Thoracic aorta (tissue), 2 donors: ENCODE data around the gene FNDC3B. TPM values are rescaled to one million over a fixed set of nuclear protein-coding genes. Genes with fewer than 3 reads are reported as not detected.

Experiments
- ATAC-seq: fragments of 150-250 bp; one replicate; pipeline ENCODE4 v1.8.0; 2017; ENCODE audit warnings: low read depth; ENCODE audit not compliant: insufficient number of reproducible peaks, low FRiP score
- DNase-seq: peaks from one replicate; pipeline ENCODE4 v3.0.0-alpha.2; 2020; ENCODE audit warnings: low spot score
- H3K27ac ChIP-seq, 2 donors: fragments of 200-600 bp; sonication (generic); 1 replicate in 1 of 2; 2 replicates in 1 of 2; pipeline ENCODE4 v1.5.1; 2016; ENCODE audit warnings: mild to moderate bottlenecking in 2 of 2, moderate library complexity in 2 of 2
- H3K27me3 ChIP-seq: fragments of 200-600 bp; sonication (generic); replicated peaks from 2 replicates; pipeline ENCODE4 v1.6.0; 2016; ENCODE audit warnings: mild to moderate bottlenecking; ENCODE audit not compliant: insufficient read depth
- H3K36me3 ChIP-seq: fragments of 200-600 bp; sonication (generic); one replicate; pipeline ENCODE4 v1.5.1; 2016
- H3K4me1 ChIP-seq, 2 donors: fragments of 200-600 bp; sonication (generic); 1 replicate in 1 of 2; 2 replicates in 1 of 2; pipeline versions ENCODE4 v1.5.1 to v1.6.0; 2016; ENCODE audit warnings: low read depth in 2 of 2, mild to moderate bottlenecking in 1 of 2; ENCODE audit not compliant: control insufficient read depth in 1 of 2
- H3K4me3 ChIP-seq: fragments of 200-600 bp; sonication (generic); 2 replicates; pipeline ENCODE4 v1.5.1; 2016; ENCODE audit warnings: mild to moderate bottlenecking
- H3K9me3 ChIP-seq: fragments of 200-600 bp; sonication (generic); 2 replicates; pipeline ENCODE4 v1.5.1; 2016
- total RNA-seq, 2 donors: library from RNA; depleted of rRNA; stranded (reverse); fragments of >200 nt; gene quantifications; one replicate each; pipeline versions ENCODE4 v1.1.0 to v1.2.3, GENCODE V29; 2016
- TF ChIP-seq, protein P1 (sequence below): fragments of 200-600 bp; sonication (generic); IDR thresholded peaks from one replicate; pipeline ENCODE4 v1.5.1; 2019; ENCODE audit warnings: antibody characterized with exemption

The FNDC3B gene
- total RNA-seq, 2 donors from 2014 or later = 113 to 163 TPM

DNA sequence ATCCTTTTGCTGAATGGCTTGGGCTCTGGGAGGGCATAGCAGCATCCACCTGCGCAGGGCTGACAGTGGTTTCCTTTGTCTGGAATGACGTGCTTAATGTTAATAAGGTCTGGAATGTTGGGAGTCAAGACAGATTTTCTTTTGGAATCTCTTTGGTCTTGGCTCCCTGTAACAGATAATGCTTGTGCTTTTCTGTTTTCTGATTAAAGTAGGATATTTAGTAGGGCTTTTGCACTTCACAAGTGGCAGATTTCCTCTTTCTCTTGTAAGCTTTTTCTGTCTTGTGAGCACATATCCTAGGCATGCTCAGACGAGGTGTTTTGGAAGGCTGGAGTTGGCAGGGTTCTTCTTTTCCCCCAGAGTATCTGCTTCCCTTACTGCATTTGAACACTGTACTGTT is 219.2 kb downstream of the FNDC3B start:
- no peak for ATAC-seq
- no peak for DNase-seq

DNA sequence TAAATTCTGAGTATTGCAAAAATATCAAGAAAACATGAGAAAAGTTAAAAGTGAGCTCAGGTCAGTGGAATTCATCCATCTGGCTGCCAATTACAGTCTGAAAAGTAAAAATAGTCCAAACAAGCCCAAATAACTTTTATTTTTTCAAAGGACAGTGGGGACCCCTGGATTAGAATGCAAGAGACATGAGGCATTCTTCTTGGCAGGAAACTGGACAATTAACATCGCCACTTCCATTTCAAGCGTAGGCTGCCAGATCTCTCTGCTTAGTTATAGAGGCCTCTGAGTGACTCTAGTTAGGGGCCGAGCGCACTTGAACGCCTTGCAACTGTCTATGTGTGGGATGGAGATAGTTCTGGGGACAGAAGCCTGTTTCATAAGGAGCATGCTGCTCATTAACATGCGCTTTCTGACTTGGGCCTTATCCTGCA is 219.7 kb downstream of the FNDC3B start:
- H3K4me1 ChIP-seq = peaks cover 78 to 97% of the 10 kb centered on the region in 2 donors
- no peaks in the 10 kb centered on the region for H3K27me3 ChIP-seq
- ATAC-seq = no peak
- H3K36me3 ChIP-seq = no peaks in the 10 kb centered on the region
- peak overlapping the region; percentile 13 for H3K4me3 ChIP-seq
- H3K9me3 ChIP-seq = no peaks in the 10 kb centered on the region
- H3K27ac ChIP-seq = peak overlapping the region; percentile 91
- no peak for DNase-seq
- TF ChIP-seq, protein P1, sequence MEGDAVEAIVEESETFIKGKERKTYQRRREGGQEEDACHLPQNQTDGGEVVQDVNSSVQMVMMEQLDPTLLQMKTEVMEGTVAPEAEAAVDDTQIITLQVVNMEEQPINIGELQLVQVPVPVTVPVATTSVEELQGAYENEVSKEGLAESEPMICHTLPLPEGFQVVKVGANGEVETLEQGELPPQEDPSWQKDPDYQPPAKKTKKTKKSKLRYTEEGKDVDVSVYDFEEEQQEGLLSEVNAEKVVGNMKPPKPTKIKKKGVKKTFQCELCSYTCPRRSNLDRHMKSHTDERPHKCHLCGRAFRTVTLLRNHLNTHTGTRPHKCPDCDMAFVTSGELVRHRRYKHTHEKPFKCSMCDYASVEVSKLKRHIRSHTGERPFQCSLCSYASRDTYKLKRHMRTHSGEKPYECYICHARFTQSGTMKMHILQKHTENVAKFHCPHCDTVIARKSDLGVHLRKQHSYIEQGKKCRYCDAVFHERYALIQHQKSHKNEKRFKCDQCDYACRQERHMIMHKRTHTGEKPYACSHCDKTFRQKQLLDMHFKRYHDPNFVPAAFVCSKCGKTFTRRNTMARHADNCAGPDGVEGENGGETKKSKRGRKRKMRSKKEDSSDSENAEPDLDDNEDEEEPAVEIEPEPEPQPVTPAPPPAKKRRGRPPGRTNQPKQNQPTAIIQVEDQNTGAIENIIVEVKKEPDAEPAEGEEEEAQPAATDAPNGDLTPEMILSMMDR = no peak

More for the DNA sequence above, 219.2 kb downstream of the FNDC3B start:
- Histone ChIP-seq H3K36me3 (no peaks in the 10 kb centered on the region), H3K27ac (peak overlapping the region; percentile 91), H3K9me3 (no peaks in the 10 kb centered on the region), H3K27me3 (no peaks in the 10 kb centered on the region), H3K4me1 (peaks cover 72 to 92% of the 10 kb centered on the region in 2 donors), H3K4me3 (peak overlapping the region; percentile 22)
- TF ChIP-seq, protein P1 = no peak

DNA sequence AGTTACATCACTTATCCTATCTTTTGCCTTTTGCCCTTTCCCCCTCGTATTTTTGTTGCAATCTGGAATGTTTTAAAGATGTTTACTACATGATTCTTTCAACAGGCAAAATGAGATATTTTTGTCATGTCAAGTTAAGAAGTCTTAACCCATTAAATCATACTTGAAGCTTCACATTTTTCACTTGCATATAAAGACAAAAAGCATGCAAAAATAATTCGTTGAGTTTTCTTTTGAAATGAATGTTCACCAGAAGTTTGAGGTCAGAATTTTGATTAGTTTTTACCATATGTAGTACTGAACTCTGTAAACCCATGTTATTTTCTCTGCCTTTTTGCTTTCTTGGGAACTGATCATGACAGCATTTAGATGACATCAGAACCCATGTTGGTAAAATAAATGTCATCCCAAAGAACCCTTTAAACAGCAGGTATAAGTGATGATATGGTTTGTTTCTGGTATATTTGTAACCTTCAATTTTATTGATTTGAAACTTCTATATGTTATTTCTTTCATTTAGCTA is 220.4 kb downstream of the FNDC3B start:
- TF ChIP-seq, protein P1 = no peak
- H3K36me3 ChIP-seq = no peaks in the 10 kb centered on the region
- no peaks in the 10 kb centered on the region for H3K27me3 ChIP-seq
- DNase-seq = no peak
- peaks cover 78 to 95% of the 10 kb centered on the region in 2 donors for H3K4me1 ChIP-seq
- ATAC-seq = no peak
- no peaks in the 10 kb centered on the region for H3K9me3 ChIP-seq
- no peak overlapping the region for H3K4me3 ChIP-seq
- H3K27ac ChIP-seq = peak overlapping the region; percentile 91

DNA sequence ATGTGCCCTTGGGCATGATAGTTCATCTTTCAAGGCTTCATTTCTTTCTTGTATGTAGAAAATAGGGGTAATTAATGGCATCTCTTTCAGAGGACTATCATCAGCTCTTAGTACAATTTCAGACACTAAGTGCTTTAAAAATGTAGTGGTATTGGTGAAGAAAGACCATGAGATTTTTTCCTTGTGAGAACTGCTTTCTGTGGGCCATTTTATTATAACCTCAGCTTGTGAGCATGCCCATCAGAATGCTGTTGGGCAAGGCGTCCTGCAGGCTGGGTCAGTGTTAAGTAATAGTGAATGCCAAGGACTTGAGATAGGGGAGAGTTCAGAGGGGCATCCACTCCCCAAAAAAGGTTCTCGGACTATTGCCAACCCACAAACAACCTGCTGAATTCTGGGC is 221.0 kb downstream of the FNDC3B start:
- no peaks in the 10 kb centered on the region for H3K27me3 ChIP-seq
- peaks cover 73 to 91% of the 10 kb centered on the region in 2 donors for H3K4me1 ChIP-seq
- no peaks in the 10 kb centered on the region for H3K36me3 ChIP-seq
- peak overlapping the region; percentile 91 for H3K27ac ChIP-seq
- no peak overlapping the region for H3K4me3 ChIP-seq
- DNase-seq (no peak), ATAC-seq (no peak)
- TF ChIP-seq, protein P1 = no peak
- no peaks in the 10 kb centered on the region for H3K9me3 ChIP-seq

DNA sequence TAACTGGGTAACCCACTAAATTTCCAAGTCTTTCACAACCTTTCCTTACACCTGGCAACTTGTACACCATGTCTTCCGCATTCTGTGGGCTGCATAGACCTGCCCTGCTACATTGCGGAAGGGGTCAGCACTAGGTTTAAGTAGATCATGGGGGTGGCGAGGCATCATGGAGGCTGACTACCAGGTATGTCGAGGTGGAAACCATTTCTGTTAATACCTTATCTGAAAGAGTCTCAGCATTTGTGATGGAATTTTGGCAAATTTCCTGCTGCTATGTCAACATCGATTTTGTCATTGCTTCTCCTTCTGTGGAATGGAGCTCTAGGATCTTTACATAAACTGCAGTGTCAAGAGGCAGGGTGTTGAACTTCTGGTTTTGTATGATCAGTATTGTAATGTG is 221.7 kb downstream of the FNDC3B start:
- DNase-seq = no peak
- Histone ChIP-seq H3K27me3 (no peaks in the 10 kb centered on the region), H3K4me3 (no peak overlapping the region), H3K4me1 (peaks cover 66 to 85% of the 10 kb centered on the region in 2 donors), H3K27ac (peak overlapping the region; percentile 91), H3K36me3 (no peaks in the 10 kb centered on the region), H3K9me3 (no peaks in the 10 kb centered on the region)
- TF ChIP-seq, protein P1 = no peak
- no peak for ATAC-seq
